NCI-H446 treated with DMSO at 0.1 percent for 48 hours (cell line): ENCODE data around the gene MACF1.
"Not testable (repeated sequence)": the region's sequence is repeated elsewhere in the genome, so short reads cannot be mapped to it uniquely, and the experiment has no call there.

Source experiments
- DNase-seq: peaks from one replicate; lab custom pipeline; 2025; lab: John Stamatoyannopoulos, UW

MACF1 gene

GRCh38 chr1:39425151-39425550, 220.7 kb downstream of the MACF1 start:
- DNase-seq, result no peak

- no peak for DNase-seq
These were observed 221.1 kb downstream of the MACF1 start for GRCh38 chr1:39425634-39426033.

- no peak for DNase-seq
These were observed 221.9 kb downstream of the MACF1 start for GRCh38 chr1:39426346-39426745.

GRCh38 chr1:39427374-39427773, 222.9 kb downstream of the MACF1 start:
- DNase-seq, result no peak

GRCh38 chr1:39427912-39428311, 223.4 kb downstream of the MACF1 start:
- no peak for DNase-seq

GRCh38 chr1:39431927-39432326, 227.4 kb downstream of the MACF1 start:
- no peak for DNase-seq

- DNase-seq, result no peak
These were observed 230.4 kb downstream of the MACF1 start for GRCh38 chr1:39434797-39435395.

GRCh38 chr1:39435597-39435996, 231.1 kb downstream of the MACF1 start:
- no peak for DNase-seq

- DNase-seq, result no peak
These were observed 232.3 kb downstream of the MACF1 start for GRCh38 chr1:39436842-39437241.

GRCh38 chr1:39438042-39438441, 233.5 kb downstream of the MACF1 start:
- DNase-seq, result no peak

GRCh38 chr1:39440856-39441255, 236.4 kb downstream of the MACF1 start:
- no peak for DNase-seq

GRCh38 chr1:39441797-39442196, 237.3 kb downstream of the MACF1 start:
- DNase-seq, result no peak

GRCh38 chr1:39445573-39445972, 241.1 kb downstream of the MACF1 start:
- DNase-seq, result no peak

GRCh38 chr1:39446986-39447567, 242.6 kb downstream of the MACF1 start:
- no peak for DNase-seq

- not testable (repeated sequence) for DNase-seq
These were observed 245.5 kb downstream of the MACF1 start for GRCh38 chr1:39450041-39450440.

- no peak for DNase-seq
These were observed 246.6 kb downstream of the MACF1 start for GRCh38 chr1:39450956-39451606.

- DNase-seq, result no peak
These were observed 247.6 kb downstream of the MACF1 start for GRCh38 chr1:39452081-39452480.

- no peak for DNase-seq
These were observed 248.0 kb downstream of the MACF1 start for GRCh38 chr1:39452540-39452939.

GRCh38 chr1:39453603-39454002, 249.1 kb downstream of the MACF1 start:
- DNase-seq, result no peak

- no peak for DNase-seq
These were observed 254.5 kb downstream of the MACF1 start for GRCh38 chr1:39458991-39459390.

GRCh38 chr1:39462074-39462473, 257.6 kb downstream of the MACF1 start:
- DNase-seq, result no peak

- DNase-seq, result no peak
These were observed 262.1 kb downstream of the MACF1 start for GRCh38 chr1:39466413-39467107.

GRCh38 chr1:39467108-39467720, 262.7 kb downstream of the MACF1 start:
- DNase-seq, result not testable (repeated sequence)
